ENCODE measurements around the gene PIH1D1.

- TF ChIP-seq POLR2A (IDR thresholded peaks at IDR 0.05) (no peak), CTCF (IDR thresholded peaks at IDR 0.05) (no peak)
Measured at GRCh38 chr19:49498475-49498874, 46.9 kb upstream of the PIH1D1 start.
